NCI-H146 treated with DMSO at 0.1 percent for 48 hours (cell line): Measurements from ENCODE around the gene USP32.
"Not testable (repeated sequence)": the region's sequence is repeated elsewhere in the genome, so short reads cannot be mapped to it uniquely, and the experiment has no call there.

Experiments used
- DNase-seq: peaks from one replicate; lab custom pipeline; 2025; ENCODE audit not compliant: unreplicated experiment; lab: John Stamatoyannopoulos, UW

Gene USP32

DNA sequence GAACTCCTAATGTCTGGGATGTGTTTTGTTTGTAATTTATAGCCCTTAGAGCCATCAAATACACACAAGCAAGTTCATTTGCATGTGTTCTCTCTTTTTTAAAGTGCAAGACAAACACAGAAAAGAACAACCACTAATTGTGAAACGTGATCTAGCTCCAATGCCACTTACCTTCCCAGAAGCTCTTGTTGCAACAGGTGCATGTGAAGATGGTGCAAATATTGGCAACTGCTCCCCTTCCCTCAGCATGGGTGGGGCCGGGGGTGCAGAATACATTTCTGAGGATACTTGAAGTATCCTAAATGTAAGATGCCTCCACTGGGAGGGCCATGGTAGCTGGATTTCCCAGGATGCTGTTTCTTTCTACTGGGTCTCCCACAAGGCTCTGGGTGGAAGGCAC is 213.8 kb downstream of the USP32 start:
- not testable (repeated sequence) for DNase-seq

DNA sequence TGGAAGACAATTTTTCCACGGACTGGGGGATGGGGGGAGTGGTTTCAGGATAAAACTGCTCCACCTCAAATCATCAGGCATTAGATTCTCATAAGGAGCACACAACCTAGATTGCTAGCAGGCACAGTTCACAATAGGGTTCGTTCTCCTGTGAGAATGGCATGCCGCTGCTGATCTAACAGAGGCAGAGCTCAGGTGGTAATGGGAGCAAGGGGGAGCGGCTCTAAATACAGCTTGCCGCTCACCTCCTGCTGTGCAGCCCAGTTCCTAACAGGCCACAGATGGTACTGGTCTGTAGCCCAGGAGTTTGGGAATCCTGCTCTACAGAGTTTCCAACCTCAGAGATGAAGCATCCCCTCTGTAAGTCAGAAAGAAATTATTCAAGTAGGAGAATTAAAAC is 215.2 kb downstream of the USP32 start:
- not testable (repeated sequence) for DNase-seq

DNA sequence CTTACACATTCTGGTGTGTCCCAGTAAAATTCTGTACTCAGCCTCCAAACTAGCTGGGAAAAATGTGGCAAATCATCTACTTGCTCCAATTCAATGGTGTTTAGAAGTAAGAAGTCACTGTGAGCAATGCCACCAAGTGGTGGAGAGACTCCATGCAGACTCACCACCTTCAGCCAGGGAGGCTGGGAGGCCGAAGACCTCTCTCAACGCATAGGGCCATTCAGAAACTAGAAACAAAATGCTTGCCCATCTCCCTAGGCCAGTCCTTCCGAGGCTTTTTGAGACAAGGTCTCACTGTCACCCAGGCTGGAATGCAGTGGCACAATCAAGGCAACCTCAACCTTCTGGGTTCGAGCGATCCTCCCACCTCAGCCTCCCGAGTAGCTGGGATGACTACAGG is 217.2 kb downstream of the USP32 start:
- not testable (repeated sequence) for DNase-seq

DNA sequence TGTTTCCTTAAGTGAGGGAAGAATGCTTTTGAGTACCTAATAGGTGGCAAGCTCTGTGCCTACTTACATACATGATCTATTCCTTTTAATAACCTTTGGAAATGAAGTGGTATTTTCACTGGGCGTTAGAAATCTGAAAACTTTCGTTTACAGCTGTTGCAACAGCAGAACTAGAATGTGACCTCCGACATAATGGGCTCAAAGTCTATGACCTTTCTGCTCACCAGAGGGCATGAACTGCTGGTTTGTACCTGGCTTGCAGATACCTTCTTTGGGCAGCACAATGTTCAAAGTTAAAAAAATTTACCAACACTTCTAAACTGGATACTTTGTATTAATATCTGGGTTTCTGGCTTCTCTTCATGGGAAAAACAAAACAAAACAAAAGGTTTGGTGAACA is 217.9 kb downstream of the USP32 start:
- no peak for DNase-seq

DNA sequence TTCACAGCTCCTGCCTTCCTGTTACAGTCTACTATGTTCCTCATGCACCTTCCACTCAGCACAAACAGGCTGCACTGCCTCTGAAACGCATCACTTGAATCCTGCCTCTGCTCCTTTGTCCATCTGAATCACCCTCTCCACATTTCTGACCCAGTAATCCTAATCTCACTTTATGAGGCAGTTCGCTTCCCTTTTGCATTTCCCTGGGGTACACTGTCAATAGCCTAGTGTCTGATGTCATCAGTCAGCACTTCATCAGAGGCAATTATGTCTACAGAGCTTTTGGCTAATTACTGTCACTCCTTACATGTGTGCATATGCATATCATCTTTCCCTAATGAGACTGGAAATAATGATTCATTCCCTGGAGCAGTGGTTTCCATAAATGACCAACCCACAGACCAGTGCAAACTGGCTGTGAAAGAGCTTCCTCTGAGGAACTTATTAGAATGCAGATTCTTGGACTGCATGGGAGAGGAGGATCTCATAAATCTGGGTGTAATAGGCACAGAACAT is 218.6 kb downstream of the USP32 start:
- DNase-seq, result no peak

DNA sequence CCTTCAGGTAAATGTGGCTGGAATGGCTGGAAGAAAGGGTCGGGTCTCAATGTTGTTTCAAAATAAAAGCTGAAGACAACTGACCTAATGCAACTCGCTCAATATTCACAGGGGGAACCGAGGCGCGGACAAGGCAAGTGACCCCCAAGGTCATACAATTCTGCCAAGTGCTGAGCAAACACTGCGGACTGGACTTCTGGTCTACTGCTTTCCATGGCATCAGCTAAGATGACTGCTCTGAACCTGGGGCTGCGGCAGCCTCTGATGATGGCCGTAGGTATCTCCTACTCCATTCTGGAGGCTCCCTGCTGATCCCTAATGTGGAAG is 220.2 kb downstream of the USP32 start:
- DNase-seq, result no peak

DNA sequence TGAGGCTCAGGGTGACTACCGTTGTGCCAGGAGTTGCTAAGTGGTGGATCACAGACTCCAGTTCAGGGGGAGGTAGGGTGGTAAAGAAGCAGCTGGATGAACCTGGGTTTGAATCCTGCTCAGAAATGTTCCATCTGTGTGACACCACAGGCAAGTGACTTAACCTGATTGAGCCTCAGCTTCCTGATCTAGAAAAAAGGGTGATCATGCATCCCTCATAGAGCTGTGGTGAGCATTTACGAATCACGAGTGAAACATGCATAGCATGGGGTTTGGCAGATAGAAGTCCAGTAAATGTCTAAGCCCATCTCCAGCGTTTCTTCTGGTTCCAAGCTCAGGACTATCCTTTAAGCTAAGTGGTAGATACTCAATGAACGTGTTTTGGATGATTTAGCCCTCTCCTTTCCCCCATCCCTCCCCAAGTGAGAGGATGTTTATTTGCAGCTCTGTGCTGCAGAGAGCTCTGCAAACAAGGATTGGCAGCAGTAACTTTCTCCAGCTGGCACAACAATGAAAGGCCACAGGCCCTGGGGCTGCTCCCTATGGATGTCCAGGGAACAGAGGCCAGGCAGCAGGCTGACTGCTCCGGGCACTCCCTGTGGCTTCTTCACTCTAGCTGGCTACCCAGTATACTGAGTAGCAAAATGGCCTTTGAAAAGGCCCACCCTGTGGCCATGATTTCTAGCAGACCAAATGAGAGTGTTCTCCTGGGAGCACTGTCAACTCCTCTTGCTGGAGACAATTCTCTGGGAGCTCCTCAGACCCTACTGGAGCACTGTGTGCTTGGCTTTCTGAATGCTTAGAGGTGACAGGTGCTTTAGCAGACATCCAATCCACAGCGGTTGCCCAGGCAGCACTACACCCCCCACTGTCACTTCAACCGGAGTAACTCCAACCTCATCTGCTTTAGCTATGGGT is 220.8 kb downstream of the USP32 start:
- peak; percentile 73 for DNase-seq

DNA sequence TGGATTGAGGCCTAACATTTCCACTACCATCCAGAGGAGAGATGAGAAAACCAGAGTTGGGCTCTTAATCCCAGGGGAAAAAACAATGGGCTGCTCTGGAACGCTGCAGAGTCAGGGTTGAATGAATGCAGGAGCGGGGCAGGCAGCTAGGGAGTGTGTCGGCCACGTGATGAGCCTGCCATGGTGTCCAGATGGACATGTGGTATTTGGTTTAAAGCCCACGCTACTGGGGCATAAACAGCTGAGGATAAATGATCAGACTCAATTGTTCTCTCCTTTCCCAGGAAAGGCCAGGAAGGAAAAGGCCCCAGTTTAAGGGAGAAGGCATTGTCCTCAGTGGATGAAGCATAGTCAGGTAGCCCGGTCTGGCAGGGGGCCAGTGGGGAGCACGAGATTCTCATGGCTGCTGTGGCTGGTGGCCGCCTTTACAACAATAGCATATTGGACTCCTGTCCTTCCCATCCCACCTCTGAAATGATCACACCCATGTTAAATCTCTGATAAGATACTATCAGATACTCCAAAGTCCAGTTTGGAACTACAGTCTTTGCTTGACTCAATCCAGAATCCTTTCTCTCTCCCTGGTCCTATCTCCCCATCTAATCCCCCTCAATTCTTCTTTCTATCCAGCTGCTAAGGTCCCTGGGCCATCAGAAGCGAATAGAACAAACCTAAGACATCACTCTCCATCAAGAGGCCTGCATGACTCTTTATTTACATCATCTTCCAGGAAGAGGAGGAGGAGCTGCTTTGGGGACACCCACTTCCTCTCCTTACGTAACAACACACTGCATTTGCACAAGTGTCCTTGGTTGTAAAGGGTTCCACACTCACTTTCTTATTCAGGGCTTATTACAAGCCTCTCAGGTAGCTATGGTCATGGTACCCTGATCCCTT is 221.8 kb downstream of the USP32 start:
- DNase-seq, result no peak

DNA sequence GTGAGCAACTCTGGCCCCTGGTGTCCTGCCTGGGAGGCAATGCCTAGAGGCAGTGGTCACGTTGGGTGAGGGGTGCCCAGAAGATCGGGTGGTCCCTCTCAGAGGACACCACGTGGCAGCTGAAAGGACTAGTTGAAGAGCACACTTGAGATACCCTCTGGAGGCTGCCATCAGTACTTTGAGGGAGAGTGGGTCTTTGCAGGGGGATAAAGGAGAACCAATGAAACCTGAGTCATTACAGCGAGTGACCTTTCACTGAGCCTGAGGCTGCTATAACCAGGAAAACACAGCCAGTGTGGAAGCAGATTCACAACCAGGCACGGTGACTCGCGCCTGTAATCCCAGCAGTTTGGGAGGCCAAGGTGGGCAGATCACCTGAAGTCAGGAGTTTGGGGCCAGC is 223.3 kb downstream of the USP32 start:
- DNase-seq, result no peak

DNA sequence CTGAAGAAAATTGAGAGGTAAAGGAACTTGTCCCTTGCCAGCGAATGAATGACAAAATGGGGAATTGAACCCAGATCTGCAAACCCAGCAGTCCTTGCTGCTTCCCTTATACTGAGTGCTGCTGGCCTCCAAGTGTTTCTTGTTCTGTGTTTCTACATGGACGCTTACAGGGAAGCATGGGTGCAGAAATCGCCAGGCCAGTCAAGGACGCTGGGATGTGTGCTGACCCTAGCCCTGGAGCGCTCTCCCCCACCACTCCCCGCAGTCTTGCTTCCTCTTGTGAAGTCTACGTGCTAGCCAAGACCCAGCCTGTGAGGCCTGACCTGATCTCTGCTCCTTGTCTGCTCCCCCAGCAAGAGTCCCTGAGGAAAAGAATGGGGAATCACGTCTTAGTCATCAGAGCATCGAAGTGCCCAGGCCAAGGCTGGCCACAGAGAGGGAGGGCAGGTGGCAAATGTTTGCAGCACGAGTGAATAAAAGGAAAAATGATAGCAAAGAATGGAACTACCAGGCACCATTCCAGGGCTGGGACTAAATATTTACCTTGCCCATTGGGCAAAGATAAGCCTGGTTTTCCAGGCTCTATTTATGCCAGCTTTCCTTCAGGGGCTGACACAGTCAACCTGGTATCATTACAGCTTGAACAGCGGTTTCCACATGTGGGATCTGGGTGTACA is 224.7 kb downstream of the USP32 start:
- DNase-seq, result no peak

DNA sequence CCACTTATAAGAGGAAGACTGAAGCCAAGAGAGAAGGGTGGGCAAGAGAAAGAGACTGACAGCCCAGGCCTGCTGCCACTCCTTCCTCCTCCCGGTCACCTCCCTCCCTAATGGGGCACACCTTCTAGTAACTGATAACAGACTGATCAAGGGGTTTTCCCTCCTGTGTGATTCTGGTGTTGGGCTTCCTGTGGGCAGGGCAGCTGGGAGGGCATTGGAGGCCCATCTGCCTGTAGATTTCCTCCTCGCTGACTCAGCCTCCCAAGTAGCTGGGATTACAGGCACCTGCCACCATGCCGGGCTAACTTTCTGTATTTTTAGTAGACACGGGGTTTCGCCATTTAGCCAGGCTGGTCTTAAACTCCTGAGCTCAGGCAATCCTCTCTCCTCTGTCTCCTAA is 226.0 kb downstream of the USP32 start:
- DNase-seq, result no peak

DNA sequence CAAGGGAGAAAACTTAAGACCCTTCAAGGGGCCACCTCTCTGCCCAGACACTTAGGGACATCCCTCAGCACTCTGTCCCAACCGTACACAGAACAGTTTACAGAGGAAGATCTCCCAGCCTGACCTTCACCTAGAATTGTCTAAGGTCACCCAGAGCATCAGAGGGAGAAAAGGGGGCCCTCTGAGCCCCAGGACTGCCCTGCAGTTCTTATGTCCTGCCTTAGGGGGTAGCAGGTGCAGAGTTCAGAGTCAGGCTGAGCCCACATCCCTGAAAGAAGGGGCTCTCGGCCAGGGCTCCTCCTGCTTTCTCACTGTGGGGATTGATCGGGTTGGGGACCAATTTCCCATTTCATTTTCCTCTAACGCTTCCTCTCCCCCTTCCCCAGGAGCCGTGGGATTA is 226.7 kb downstream of the USP32 start:
- no peak for DNase-seq

DNA sequence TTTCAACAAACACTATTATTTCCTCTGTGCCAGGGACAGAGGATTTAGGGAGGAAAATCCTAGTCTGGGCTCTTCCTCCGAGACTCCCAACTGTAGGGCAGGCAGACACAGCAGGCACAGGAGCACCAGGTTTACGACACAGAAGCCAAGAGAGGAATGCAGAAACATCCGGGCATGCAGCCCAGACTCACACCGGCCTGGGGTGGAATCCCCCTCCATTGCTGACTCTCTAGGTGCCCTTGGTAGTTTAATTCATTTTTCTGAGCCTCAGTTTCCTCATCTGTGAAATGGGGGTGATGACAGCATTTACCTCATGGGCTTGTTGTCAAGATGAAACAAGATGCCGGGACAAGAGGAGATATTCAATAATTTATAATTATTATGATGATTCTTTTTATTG is 227.2 kb downstream of the USP32 start:
- DNase-seq, result no peak

DNA sequence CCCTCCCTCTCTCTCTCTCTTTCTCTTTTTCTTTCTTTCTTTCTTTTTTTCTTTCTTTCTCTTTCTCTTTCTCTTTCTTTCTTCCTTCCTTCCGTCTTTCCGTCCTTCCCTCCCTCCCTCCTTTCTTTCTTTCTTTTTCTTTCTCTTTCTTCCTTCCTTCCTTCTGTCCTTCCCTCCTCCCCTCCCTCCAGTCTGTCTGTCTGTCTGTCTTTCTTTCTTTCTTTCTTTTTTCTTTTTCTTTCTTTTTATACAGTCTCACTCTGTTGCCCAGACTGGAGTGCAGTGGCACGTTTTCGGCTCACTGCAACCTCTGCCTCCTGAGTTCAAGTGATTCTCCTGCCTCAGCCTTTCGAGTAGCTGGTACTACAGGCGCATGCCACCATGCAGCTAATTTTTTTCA is 227.8 kb downstream of the USP32 start:
- no peak for DNase-seq

DNA sequence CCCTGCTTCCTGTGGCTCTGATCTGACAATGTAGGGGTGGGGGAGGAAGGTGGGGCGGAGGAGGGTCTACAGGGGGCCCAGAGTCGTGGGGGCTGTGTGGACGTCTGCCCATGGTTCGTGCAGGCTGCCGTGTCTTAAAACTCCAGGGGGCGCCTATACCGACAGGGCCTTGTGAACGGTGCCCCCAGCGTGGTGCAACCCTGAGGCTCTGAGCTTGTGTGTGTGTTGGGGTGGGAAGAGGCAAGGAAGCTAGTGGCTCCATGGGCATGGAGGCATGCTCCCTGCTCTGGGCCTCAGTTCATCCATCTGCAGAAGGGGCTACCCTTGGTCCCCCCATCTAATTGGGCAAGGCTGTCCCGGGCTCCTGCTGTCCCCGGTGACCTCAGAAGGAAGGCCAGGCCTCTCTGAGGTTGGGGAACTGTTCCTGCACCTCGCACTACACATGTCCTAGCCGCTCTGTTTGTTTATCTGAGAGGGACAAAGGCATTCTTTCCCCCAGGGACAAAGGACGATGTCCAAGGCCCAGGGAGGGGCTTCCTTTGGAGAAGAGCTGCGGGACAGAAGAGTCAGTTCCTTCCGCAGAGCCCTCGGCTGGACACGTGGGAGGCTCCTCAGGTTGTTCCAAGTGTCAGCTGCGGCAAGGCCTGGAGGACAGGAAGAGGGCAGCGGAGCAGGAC is 228.7 kb downstream of the USP32 start:
- no peak for DNase-seq

DNA sequence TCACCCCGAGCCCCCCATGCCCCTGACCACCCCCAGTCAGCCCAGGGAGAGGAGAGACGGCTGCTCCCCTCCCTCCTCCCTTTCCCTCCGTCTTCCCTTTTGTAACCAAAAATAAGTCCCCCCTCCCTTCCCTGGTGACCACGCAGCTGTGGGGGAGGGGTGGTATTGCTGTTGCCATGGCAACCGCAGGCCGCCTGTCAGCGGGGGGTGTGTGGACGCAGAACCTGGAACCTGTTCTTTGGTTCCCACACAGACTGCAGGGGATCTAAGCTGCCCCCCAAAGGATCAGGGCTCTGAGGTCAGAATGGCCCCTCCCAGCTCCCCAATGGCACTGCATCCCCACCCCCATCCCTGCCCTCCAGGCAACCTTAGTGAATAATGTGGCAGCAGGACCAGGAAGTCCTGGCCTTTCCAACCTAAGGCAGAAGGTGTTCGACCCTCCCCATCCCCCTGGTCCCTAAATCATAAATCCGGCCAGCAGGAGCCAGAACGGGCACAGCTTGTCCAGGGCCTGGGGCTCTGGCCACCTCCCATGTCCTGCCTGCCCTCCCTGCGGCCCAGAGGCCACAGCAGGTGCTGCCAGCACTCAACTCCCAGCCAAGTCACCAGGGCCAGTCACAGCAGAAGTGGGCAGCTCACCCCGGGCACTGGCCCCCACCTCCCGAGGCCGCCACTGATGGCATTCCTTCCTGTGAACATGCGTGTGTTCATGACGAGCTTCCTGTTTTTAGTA is 230.2 kb downstream of the USP32 start:
- DNase-seq, result no peak

DNA sequence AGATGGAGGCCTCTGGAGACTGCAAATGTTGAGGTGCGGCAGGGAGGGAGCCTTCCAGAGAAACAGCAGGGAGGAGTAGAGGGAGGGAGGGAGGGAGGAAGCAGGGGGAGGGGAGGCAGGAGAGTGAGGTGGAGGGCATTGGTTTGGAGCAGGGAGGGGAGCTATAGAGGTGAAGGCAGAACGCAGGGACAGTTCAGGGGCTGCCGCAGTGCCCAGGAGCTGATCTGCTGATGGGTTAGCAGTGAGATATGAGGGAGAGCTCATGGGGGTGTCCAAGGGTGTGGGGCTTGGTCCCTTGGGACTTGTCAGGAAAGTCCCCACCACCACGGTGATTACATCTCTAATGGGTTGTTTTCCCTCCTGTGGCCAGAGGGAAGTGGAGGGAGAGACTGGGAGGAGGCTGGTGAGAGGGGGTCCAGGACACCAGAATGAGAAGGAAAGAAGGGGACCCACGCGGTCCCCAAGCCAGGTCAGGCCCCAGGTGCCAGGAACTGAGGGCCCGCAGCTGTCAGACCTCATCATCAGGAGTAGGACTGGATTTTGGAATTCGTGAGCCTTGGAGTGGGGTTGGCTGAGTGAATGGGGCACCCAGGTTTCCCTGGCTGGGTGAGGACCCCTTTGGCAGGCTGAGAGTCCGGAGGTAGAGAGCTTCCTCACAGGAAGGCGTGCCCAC is 231.0 kb downstream of the USP32 start:
- DNase-seq, result no peak

DNA sequence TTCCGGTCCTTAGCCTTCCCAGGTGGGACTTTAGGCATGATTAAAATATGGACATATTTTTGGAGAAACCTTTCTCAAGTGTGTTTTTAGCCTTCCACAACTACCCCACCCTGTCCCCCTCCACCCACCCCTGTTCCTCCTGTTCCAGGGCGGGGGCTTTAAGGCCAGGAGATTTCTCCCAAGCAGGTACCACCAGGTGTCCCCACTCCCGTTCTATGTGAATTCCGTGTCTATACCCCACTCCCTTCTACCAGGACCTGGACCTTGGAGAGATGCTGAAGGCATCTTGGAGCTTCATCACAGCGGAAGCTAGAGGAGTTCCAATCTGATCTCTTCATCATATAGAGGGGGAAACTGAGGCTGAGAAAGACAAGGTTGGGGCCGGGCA is 232.5 kb downstream of the USP32 start:
- DNase-seq, result no peak

DNA sequence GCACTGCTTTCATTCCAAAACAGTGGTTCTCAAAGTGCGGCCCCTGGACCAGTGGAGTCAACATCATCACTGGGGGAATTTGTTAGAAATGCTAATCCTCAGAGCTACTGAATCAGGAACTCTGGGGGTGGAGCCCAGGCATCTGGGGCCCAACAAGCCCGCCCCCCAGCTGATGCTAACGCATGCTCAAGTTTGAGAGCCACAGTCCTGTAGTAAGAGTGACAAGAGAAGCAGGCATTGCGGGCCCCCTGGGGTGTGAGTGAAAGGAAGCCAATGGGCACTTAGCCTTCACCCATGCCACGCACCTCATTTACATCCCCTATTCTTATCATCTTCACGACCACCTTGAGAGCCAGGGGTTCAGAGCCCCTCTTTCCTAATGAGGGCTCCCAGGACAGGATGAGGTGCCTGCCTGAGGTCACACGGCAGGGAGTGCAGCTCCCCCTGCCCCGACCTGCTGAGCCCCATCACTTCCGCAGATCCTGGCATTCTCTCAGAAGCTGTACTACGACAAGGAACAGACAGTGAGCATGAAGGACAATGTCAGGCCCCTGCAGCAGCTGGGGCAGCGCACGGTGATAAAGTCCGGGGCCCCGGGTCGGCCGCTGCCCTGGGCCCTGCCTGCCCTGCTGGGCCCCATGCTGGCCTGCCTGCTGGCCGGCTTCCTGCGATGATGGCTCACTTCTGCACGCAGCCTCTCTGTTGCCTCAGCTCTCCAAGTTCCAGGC is 233.0 kb downstream of the USP32 start:
- no peak for DNase-seq
